GM18526 (cell line): ENCODE measurements around the gene OBSL1.

Experiments
- POLR2A ChIP-seq: IDR thresholded peaks from 3 replicates; pipeline ENCODE4 v1.6.1; 2011; ENCODE audit not compliant: insufficient read length; ENCODE audit errors: extremely low read depth

Gene OBSL1

GRCh38 chr2:219607931-219608330 lies 36.6 kb upstream of the OBSL1 start:
- TF ChIP-seq POLR2A: no peak

- TF ChIP-seq POLR2A: no peak
Observed at GRCh38 chr2:219605607-219605954, 34.2 kb upstream of the OBSL1 start.

- no peak for TF ChIP-seq POLR2A
Observed at GRCh38 chr2:219603771-219604170, 32.4 kb upstream of the OBSL1 start.

- TF ChIP-seq POLR2A: no peak
Observed at GRCh38 chr2:219598308-219599078, 27.2 kb upstream of the OBSL1 start.

GRCh38 chr2:219597552-219598307 lies 26.4 kb upstream of the OBSL1 start, which contains the start of gene STK11IP:
TSS of gene STK11IP (plus strand) at chr2:219597857. CDS start at chr2:219598120, 263 bp downstream.
- TF ChIP-seq POLR2A: peak; percentile 96

- no peak for TF ChIP-seq POLR2A
Observed at GRCh38 chr2:219596954-219597551, 25.7 kb upstream of the OBSL1 start.

GRCh38 chr2:219595256-219595655 lies 23.9 kb upstream of the OBSL1 start:
- no peak for TF ChIP-seq POLR2A

GRCh38 chr2:219593154-219593553 lies 21.8 kb upstream of the OBSL1 start:
- no peak for TF ChIP-seq POLR2A

- TF ChIP-seq POLR2A: no peak
Observed at GRCh38 chr2:219592736-219593135, 21.4 kb upstream of the OBSL1 start.

GRCh38 chr2:219591091-219591490 lies 19.8 kb upstream of the OBSL1 start:
- TF ChIP-seq POLR2A: no peak

- no peak for TF ChIP-seq POLR2A
Observed at GRCh38 chr2:219581346-219581745, 10.0 kb upstream of the OBSL1 start.

GRCh38 chr2:219578811-219579613 lies 7.7 kb upstream of the OBSL1 start:
- no peak for TF ChIP-seq POLR2A

GRCh38 chr2:219576505-219577388 lies 5.4 kb upstream of the OBSL1 start:
- no peak for TF ChIP-seq POLR2A
